Activated CD8-positive, alpha-beta memory T cell treated with anti-CD3 and anti-CD28 coated beads, Interleukin-2, amount 10 ng/mL, durations not matched to agents 7 days and 5 days (primary cell): ENCODE results near the gene PSPN. TPM values are rescaled to one million over a fixed set of nuclear protein-coding genes. Genes with fewer than 3 reads are reported as not detected.

ENCODE experiments used
- microRNA-seq: library from miRNA; unstranded; fragments of <30 nt; microRNA quantifications from one replicate; pipeline ENCODE4 v1.2.0, GENCODE V29; 2022
- total RNA-seq, 2 experiments: library from RNA; stranded (reverse); gene quantifications; one replicate each; pipeline ENCODE4 v1.2.3, GENCODE V29; 2021

Gene PSPN
- total RNA-seq, 2 experiments from 2014 or later, result 1.8 to 2.6 TPM

Small RNA genes lying within 50 kb of the gene (microRNA-seq; reads per million reads assigned to microRNA genes)
- 19.2 reads per million, percentile 42 among the genes with 10 or more reads in this experiment for gene MIR3940
- not detected for gene MIR6790
- gene MIR6885, result not detected

Other genes starting within 250 kb of the PSPN start
- gene ACSBG2, start 240.3 kb downstream of the PSPN start, total RNA-seq, result not detected
- 10 to 100 TPM; 40.5 to 47.1 TPM for gene MLLT1, start 96.0 kb downstream of the PSPN start, total RNA-seq
- gene ACER1, start 42.3 kb downstream of the PSPN start, total RNA-seq, result under 1 TPM in 1 of 2 experiments, not detected in 1; 0.26 TPM
- 100 to 1,000 TPM; 141 to 145 TPM for gene CLPP, start 14.4 kb downstream of the PSPN start, total RNA-seq
- 10 to 100 TPM; 31.9 to 45.8 TPM for gene ALKBH7, start 3.1 kb downstream of the PSPN start, total RNA-seq
- 10 to 100 TPM; 64.7 to 77.4 TPM for gene GTF2F1, start 17.2 kb upstream of the PSPN start, total RNA-seq
- gene KHSRP, start 48.9 kb upstream of the PSPN start, total RNA-seq, result 100 to 1,000 TPM; 341 to 364 TPM
- gene SLC25A41, start 57.8 kb upstream of the PSPN start, total RNA-seq, result under 1 TPM; 0.44 to 0.52 TPM
- 10 to 100 TPM; 25.2 to 27.9 TPM for gene SLC25A23, start 83.9 kb upstream of the PSPN start, total RNA-seq
- under 1 TPM; 0.45 to 0.55 TPM for gene CRB3, start 88.3 kb upstream of the PSPN start, total RNA-seq
- gene DENND1C, start 105.9 kb upstream of the PSPN start, total RNA-seq, result 100 to 1,000 TPM; 100 to 113 TPM
- gene TUBB4A, start 126.4 kb upstream of the PSPN start, total RNA-seq, result 1 to 10 TPM; 7.5 to 8.1 TPM
- 10 to 100 TPM in 1 of 2 experiments, 1 to 10 TPM in 1; 4.7 to 18.5 TPM for gene TNFSF9, start 155.1 kb upstream of the PSPN start, total RNA-seq
- 100 to 1,000 TPM in 1 of 2 experiments, 10 to 100 TPM in 1; 74.3 to 184 TPM for gene CD70, start 215.2 kb upstream of the PSPN start, total RNA-seq